GM20000 (cell line): ENCODE data around the gene FOXR2.

Experiments
- DNase-seq: peaks from one replicate; pipeline ENCODE4 v3.0.0; 2012; ENCODE audit warnings: low spot score
- CTCF ChIP-seq: IDR thresholded peaks from 2 replicates; pipeline ENCODE4 v1.5.1; 2012; ENCODE audit warnings: mild to moderate bottlenecking, control low read depth; ENCODE audit errors: extremely low read depth, missing control alignments

The FOXR2 gene

GRCh38 chrX:55624403-55624802 is 1.2 kb downstream of the FOXR2 start:
- no peak for DNase-seq
- no peak for TF ChIP-seq CTCF

GRCh38 chrX:55636109-55636508 is 12.9 kb downstream of the FOXR2 start:
- DNase-seq, result no peak
- no peak for TF ChIP-seq CTCF

GRCh38 chrX:55638933-55639332 is 15.7 kb downstream of the FOXR2 start:
- TF ChIP-seq CTCF, result no peak
- no peak for DNase-seq

GRCh38 chrX:55640854-55641253 is 17.7 kb downstream of the FOXR2 start:
- DNase-seq, result no peak
- no peak for TF ChIP-seq CTCF

- no peak for DNase-seq
- no peak for TF ChIP-seq CTCF
Observed at GRCh38 chrX:55648434-55648833, 25.2 kb downstream of the FOXR2 start.

GRCh38 chrX:55659931-55660330 is 36.7 kb downstream of the FOXR2 start:
- no peak for TF ChIP-seq CTCF
- DNase-seq, result no peak

- no peak for TF ChIP-seq CTCF
Observed at GRCh38 chrX:55663584-55663983, 40.4 kb downstream of the FOXR2 start.

More at GRCh38 chrX:55663584-55663983, 40.4 kb downstream of the FOXR2 start:
- no peak for DNase-seq
